GM19043 (cell line): ENCODE measurements around the gene DAZ2.
"Not testable (repeated sequence)": the region's sequence is repeated elsewhere in the genome, so short reads cannot be mapped to it uniquely, and the experiment has no call there.

ENCODE experiments used
- ATAC-seq: cut with Tn5 transposase; IDR thresholded peaks from one replicate; pipeline ENCODE4 v1.9.1; 2021; ENCODE audit warnings: low read depth; ENCODE audit not compliant: unreplicated experiment

Gene DAZ2

GRCh38 chrY:23219233-23219632, at the start of gene DAZ2:
Gene DAZ2, plus strand, starts transcription at chrY:23219533. Its CDS starts 208 bp downstream, at chrY:23219741.
- not testable (repeated sequence) for ATAC-seq

GRCh38 chrY:23198908-23199307, 20.4 kb upstream of the DAZ2 start, which contains the start of gene DAZ1:
Gene DAZ1, minus strand, starts transcription at chrY:23199008. Its CDS starts 208 bp downstream, at chrY:23198800.
- not testable (repeated sequence) for ATAC-seq

GRCh38 chrY:23207455-23207854, 11.9 kb upstream of the DAZ2 start:
- ATAC-seq, result not testable (repeated sequence)

GRCh38 chrY:23209802-23210495, 9.4 kb upstream of the DAZ2 start:
- not testable (repeated sequence) for ATAC-seq

GRCh38 chrY:23210681-23211080, 8.7 kb upstream of the DAZ2 start:
- not testable (repeated sequence) for ATAC-seq
